Measurements from ENCODE around the gene C14orf180.

- TF ChIP-seq, protein P1, sequence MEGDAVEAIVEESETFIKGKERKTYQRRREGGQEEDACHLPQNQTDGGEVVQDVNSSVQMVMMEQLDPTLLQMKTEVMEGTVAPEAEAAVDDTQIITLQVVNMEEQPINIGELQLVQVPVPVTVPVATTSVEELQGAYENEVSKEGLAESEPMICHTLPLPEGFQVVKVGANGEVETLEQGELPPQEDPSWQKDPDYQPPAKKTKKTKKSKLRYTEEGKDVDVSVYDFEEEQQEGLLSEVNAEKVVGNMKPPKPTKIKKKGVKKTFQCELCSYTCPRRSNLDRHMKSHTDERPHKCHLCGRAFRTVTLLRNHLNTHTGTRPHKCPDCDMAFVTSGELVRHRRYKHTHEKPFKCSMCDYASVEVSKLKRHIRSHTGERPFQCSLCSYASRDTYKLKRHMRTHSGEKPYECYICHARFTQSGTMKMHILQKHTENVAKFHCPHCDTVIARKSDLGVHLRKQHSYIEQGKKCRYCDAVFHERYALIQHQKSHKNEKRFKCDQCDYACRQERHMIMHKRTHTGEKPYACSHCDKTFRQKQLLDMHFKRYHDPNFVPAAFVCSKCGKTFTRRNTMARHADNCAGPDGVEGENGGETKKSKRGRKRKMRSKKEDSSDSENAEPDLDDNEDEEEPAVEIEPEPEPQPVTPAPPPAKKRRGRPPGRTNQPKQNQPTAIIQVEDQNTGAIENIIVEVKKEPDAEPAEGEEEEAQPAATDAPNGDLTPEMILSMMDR (IDR thresholded peaks at IDR 0.05; ENCODE audit: insufficient read depth, low read length, poor library complexity, severe bottlenecking) = no peak
- no peak for TF ChIP-seq EZH2phosphoT487 (conservative IDR thresholded peaks at IDR 0.05; ENCODE audit: low read length)
Observed at GRCh38 chr14:104601786-104602185, 22.2 kb downstream of the C14orf180 start.

Data from SU-DHL-6 (cell line).